ENCODE measurements around the gene DDA1. TPM values are rescaled to one million over a fixed set of nuclear protein-coding genes. Genes with fewer than 3 reads are reported as not detected.

The DDA1 gene
- total and polyA plus RNA-seq, 10 of the 15 experiments (the other 5 are each of a cell fraction or from before 2014, with no cell fraction given), result 0.76 to 71.0 (median 39.4) TPM

DNA sequence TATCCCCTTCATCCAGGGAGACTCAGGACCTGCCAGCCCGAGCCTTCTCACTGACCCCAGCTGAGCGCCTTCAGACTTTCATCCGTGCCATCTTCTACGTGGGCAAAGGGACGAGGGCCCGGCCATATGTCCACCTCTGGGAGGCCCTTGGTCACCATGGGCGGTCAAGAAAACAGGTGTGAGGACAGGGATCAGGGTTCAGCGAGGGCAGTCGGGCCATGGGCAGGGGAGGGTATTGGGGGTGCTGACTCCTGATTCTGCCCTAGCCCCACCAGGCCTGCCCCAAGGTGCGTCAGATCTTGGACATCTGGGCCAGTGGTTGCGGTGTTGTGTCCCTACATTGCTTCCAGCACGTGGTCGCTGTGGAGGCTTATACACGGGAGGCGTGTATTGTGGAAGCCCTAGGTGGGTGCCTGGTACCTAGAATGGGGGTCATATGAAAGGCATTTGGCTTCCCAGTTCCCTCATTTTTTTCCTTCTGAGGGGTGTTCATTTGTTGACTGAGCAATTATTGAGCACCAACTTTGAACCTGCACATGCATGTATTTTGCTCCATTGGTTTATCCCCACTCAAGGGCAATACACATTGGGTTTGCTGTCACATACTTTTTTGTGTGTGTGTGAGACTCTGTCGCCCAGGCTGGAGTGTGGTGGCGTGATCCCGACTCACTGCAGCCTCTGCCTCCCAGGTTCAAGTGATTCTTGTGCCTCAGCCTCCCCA, 23.8 kb upstream of the DDA1 start:
- FAIRE-seq, result no peak
- ChIA-PET CTCF (interaction anchor here (1.0 to 6.9 kb wide), 3 partner anchors 20 to 104 kb away, joined by 3 to 120 read pairs (median 3); partner anchors contain the start of genes BABAM1, MRPL34 and USHBP1), RAD21 (ENCODE audit: unreplicated experiment) (interaction anchor here (0.8 kb wide), 1 partner anchor 51 kb away, joined by 3 read pairs; no protein-coding TSS in a partner anchor), POLR2A (interaction anchor here (0.8 to 1.6 kb wide), 2 partner anchors 18 to 938 kb away, joined by 3 read pairs; partner anchors contain the start of gene BABAM1), SMC1A (ENCODE audit: uncharacterized antibody, unreplicated experiment) (no interaction called here)
- no peak for DNase-seq (ENCODE audit: low read depth, low spot score)
- no peak for ATAC-seq
- Histone ChIP-seq H3K79me2 (ENCODE audit: control insufficient read depth, insufficient read depth, low read length) (no peaks in the 10 kb centered on the region; the same call in 1 of the 2 replicates), H3K9me3 (replicated peaks; ENCODE audit: control insufficient read depth, insufficient read depth, low read length) (no peaks in the 10 kb centered on the region), H3K27ac (ENCODE audit: control insufficient read depth, insufficient read depth) (no peak overlapping the region), H3K36me3 (ENCODE audit: control insufficient read depth in 2 of 2, insufficient read depth in 2 of 2, low read length in 1 of 2) (peaks cover 0 to 7% of the 10 kb centered on the region in 2 experiments; a peak in 2 of 4 replicates), H3K27me3 (replicated peaks in 1 of 2; ENCODE audit: control insufficient read depth in 2 of 2, insufficient read depth in 2 of 2, low read length in 1 of 2) (no peaks in the 10 kb centered on the region), H3K9ac (ENCODE audit: control insufficient read depth, insufficient read depth, low read length) (no peak overlapping the region), H3K4me3 (no peak overlapping the region), H4K20me1 (ENCODE audit: control insufficient read depth, insufficient read depth) (no peaks in the 10 kb centered on the region), H3K4me1 (ENCODE audit: control insufficient read depth, insufficient read depth, low read length) (peaks cover 9% of the 10 kb centered on the region), H3K4me2 (ENCODE audit: control insufficient read depth, insufficient read depth) (no peak overlapping the region), H2AFZ (ENCODE audit: control insufficient read depth, low read depth, low read length) (no peak overlapping the region)
- TF ChIP-seq CHD4 (IDR thresholded peaks at IDR 0.05) (no peak), ETV6 (conservative IDR thresholded peaks at IDR 0.05 in 1 of 2, IDR thresholded peaks at IDR 0.05 in 1 of 2; ENCODE audit: borderline replicate concordance in 1 of 2, low read depth in 1 of 2) (no peak), YY1 (IDR thresholded peaks at IDR 0.05; ENCODE audit: low read depth, low read length) (no peak), SMAD5 (IDR thresholded peaks at IDR 0.05; ENCODE audit: low read depth) (no peak), FOS (IDR thresholded peaks at IDR 0.05; ENCODE audit: borderline replicate concordance, extremely low read depth, insufficient read length) (no peak), JUND (IDR thresholded peaks at IDR 0.05; ENCODE audit: low read depth, low read length) (no peak), BMI1 (IDR thresholded peaks at IDR 0.05; ENCODE audit: borderline replicate concordance) (no peak), MEF2A (IDR thresholded peaks at IDR 0.05; ENCODE audit: insufficient read depth, low read depth, low read length) (no peak), KDM1A (IDR thresholded peaks at IDR 0.05; ENCODE audit: borderline replicate concordance) (no peak), CEBPB (IDR thresholded peaks at IDR 0.05; ENCODE audit: borderline replicate concordance in 1 of 2, low read depth in 2 of 2, low read length in 2 of 2) (no peak), TARDBP (IDR thresholded peaks at IDR 0.05; ENCODE audit: borderline replicate concordance) (no peak), ZNF384 (IDR thresholded peaks at IDR 0.05; ENCODE audit: borderline replicate concordance, low read depth, low read length) (no peak)
- TF ChIP-seq, protein P1, sequence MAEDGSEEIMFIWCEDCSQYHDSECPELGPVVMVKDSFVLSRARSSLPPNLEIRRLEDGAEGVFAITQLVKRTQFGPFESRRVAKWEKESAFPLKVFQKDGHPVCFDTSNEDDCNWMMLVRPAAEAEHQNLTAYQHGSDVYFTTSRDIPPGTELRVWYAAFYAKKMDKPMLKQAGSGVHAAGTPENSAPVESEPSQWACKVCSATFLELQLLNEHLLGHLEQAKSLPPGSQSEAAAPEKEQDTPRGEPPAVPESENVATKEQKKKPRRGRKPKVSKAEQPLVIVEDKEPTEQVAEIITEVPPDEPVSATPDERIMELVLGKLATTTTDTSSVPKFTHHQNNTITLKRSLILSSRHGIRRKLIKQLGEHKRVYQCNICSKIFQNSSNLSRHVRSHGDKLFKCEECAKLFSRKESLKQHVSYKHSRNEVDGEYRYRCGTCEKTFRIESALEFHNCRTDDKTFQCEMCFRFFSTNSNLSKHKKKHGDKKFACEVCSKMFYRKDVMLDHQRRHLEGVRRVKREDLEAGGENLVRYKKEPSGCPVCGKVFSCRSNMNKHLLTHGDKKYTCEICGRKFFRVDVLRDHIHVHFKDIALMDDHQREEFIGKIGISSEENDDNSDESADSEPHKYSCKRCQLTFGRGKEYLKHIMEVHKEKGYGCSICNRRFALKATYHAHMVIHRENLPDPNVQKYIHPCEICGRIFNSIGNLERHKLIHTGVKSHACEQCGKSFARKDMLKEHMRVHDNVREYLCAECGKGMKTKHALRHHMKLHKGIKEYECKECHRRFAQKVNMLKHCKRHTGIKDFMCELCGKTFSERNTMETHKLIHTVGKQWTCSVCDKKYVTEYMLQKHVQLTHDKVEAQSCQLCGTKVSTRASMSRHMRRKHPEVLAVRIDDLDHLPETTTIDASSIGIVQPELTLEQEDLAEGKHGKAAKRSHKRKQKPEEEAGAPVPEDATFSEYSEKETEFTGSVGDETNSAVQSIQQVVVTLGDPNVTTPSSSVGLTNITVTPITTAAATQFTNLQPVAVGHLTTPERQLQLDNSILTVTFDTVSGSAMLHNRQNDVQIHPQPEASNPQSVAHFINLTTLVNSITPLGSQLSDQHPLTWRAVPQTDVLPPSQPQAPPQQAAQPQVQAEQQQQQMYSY (CRISPR knock-in tag; IDR thresholded peaks at IDR 0.05), result no peak
- 96% methylated on average over 18 of the region's 18 CpGs for WGBS (ENCODE audit: insufficient coverage, insufficient replicate concordance, low lambda C conversion rate, missing lambda C conversion rate)
- no TSS peak for BruUV-seq (replicated peaks)
- intact Hi-C loops (cut with micrococcal nuclease; ENCODE audit: unreplicated experiment), result no loop called here
- in situ Hi-C loops (cut with MboI), result loop anchor here (5.0 kb wide), 1 partner anchor 213 kb away; no protein-coding TSS in a partner anchor

Data from GM12878 (cell line).